Effector CD8-positive, alpha-beta T cell (primary cell): ENCODE results near the gene PDZD4.

ENCODE experiments used
- DNase-seq: peaks from one replicate; lab custom pipeline; 2025; lab: John Stamatoyannopoulos, UW

The PDZD4 gene

GRCh38 chrX:153786669-153787068 lies 43.7 kb downstream of the PDZD4 start:
- no peak for DNase-seq

- DNase-seq = no peak
Measured at GRCh38 chrX:153784325-153784967, 45.9 kb downstream of the PDZD4 start.

DNA sequence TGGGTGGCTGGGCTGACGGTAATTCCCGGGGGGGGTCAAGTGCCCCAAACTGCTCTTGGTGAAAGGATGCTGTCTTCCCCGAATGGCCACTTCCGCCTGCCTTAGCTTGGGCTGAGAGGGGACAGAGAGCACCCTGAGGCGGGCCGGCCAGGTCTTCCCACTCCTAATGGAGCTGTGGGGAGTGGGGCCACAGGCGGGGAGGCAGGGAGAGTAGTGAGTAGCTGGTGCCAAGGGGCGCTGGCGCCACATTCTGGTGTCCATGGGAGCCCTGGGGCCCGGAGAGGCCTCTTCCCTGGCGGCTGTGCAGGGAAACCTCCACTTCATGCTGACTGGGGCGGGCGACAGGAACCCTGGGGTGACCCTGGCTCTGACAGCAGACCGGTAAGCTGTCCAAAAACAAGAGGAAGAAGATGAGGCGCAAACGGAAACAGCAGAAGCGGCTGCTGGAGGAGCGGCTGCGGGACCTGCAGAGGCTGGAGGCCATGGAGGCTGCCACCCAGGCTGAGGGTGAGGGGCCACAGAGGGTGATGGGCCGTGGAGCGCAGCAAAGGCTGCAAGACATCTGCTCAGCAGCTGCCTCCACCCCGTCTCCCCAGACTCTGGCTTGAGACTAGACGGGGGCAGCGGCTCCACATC lies 46.8 kb downstream of the PDZD4 start:
- no peak for DNase-seq

DNA sequence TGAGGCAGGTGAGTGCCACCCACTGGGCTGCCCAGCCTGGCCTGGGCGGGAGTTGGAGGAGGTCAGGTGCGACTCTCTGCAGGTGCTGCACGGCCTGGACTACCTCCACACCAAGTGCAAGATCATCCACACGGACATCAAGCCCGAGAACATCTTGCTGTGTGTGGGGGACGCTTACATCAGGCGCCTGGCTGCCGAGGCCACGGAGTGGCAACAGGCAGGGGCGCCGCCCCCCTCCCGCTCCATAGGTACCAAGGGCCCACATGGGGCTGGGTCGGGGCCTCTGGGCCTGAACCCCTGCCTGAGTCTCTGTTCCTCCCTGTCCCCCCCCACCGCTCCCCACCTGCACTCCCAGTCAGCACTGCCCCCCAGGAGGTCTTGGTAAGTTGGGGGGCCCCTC lies 47.5 kb downstream of the PDZD4 start:
- no peak for DNase-seq

- DNase-seq = no peak
Measured at GRCh38 chrX:153782313-153782712, 48.0 kb downstream of the PDZD4 start.

DNA sequence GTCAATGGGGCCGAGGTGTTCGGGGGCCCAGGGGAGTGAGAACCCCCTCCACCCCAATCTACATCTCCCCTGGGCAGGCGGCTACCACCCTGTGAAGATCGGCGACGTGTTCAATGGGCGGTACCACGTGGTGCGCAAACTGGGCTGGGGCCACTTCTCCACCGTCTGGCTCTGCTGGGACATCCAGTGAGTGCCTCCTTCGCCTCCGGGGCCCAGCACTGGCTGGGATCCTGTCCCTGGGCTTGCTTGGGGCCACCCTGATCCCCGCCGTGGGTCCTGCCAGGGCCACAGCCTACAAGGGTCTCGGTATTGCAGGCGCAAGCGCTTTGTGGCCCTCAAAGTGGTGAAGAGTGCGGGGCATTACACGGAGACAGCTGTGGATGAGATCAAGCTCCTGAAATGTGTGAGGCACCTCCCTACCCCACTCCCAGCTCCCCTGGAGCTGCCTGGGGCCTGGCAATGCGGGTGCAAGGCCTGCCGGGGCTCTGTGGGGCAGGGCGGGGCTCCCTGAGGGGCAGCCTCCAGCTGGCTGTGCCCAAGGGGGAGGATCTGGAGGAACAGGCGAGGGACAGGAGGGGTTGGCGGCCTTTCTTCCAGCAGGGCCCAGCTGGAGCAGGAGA lies 48.8 kb downstream of the PDZD4 start:
- no peak for DNase-seq

GRCh38 chrX:153780678-153781427 lies 49.5 kb downstream of the PDZD4 start, which contains the start of gene SRPK3:
TSS of gene SRPK3 (plus strand) at chrX:153781041. CDS start at chrX:153781087, 46 bp downstream.
- no peak for DNase-seq

- DNase-seq = no peak
Measured at GRCh38 chrX:153779891-153780677, 50.3 kb downstream of the PDZD4 start.

GRCh38 chrX:153778684-153779101 lies 51.7 kb downstream of the PDZD4 start:
- DNase-seq = no peak

- no peak for DNase-seq
Measured at GRCh38 chrX:153778181-153778580, 52.2 kb downstream of the PDZD4 start.

DNA sequence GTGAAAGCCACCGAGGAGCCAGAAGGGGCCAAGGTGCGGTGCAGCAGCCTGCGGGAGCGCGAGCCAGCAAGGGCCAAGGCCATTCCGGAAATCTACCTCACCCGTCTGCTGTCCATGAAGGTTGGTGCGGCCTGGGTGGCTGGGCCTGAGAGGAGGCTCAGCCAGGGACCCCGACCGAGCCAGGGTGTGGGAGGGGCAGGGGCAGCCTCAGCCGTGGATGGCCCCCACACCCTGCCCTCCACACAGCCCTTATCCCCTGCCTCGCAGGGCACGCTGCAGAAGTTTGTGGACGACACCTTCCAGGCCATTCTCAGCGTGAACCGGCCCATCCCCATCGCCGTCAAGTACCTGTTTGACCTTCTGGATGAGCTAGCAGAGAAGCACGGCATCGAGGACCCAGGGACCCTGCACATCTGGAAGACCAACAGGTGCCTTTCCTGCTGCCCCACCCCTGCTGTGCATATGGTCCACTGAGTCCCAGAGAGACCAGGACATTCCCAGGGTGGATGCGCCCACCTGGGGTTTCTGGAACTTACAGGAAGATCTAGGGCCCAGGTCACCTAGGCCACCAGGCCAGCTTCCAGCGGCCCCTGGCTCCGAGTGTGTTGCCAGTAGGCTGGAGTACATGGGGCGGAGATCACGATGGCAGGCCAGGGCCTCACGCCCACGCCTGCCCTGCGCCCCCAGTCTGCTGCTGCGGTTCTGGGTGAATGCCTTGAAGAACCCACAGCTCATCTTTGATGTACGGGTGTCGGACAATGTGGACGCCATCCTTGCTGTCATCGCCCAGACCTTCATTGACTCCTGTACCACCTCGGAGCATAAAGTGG lies 52.9 kb downstream of the PDZD4 start:
- DNase-seq = no peak

DNA sequence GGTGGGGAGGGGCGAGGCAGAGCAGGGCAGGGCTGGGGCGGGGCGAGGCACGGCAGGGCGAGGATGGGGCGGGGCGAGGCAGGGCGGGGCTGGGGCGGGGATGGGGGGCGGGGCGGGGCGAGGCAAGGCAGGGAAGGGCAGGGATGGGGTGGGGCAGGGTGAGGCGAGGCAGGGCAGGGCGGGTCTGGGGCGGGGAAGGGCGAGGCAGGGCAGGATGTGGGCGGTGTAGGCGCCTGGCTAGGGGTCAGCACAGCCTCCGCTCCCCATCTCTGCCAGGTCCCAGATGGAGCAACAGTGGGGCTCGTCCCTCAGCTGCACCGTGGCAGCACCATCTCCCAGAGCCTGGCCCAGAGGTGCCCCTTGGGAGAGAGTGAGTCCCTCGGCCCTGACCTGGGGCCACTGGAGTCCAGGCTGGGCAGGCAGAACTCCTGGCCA lies 53.7 kb downstream of the PDZD4 start:
- no peak for DNase-seq

GRCh38 chrX:153776120-153776599 lies 54.2 kb downstream of the PDZD4 start:
- no peak for DNase-seq

DNA sequence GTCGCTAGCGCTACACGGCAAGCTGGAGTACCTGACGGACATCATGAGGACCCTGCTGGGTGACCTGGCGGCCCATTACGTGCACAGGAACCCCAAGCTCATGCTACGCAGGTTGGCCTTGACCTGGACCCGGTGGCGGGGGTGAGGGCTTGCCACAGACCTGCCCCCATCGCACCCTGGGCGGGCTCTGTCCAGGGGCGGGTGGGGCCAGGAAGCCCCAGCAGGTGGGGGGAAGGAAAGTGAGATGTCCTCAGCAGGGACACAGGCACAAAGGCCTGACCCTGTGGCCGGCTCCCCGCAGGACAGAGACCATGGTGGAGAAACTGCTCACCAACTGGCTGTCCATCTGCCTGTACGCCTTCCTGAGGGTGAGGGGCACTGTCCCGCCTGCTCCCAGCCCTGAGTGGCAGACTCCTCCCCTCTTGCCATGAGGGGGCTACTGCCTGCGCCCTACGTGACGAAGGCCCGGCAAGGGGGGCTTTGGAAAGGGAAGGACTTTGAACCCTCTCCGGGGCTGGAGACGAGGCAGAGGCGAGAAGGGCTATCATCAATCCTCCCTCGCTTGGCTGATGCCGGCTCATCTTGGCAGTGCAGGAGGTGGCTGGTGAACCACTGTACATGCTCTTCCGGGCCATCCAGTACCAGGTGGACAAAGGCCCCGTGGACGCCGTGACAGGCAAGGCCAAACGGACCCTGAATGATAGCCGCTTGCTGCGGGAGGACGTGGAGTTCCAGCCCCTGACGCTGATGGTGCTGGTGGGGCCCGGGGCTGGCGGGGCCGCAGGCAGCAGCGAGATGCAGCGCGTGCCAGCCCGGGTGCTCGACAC lies 54.8 kb downstream of the PDZD4 start:
- DNase-seq = no peak

DNA sequence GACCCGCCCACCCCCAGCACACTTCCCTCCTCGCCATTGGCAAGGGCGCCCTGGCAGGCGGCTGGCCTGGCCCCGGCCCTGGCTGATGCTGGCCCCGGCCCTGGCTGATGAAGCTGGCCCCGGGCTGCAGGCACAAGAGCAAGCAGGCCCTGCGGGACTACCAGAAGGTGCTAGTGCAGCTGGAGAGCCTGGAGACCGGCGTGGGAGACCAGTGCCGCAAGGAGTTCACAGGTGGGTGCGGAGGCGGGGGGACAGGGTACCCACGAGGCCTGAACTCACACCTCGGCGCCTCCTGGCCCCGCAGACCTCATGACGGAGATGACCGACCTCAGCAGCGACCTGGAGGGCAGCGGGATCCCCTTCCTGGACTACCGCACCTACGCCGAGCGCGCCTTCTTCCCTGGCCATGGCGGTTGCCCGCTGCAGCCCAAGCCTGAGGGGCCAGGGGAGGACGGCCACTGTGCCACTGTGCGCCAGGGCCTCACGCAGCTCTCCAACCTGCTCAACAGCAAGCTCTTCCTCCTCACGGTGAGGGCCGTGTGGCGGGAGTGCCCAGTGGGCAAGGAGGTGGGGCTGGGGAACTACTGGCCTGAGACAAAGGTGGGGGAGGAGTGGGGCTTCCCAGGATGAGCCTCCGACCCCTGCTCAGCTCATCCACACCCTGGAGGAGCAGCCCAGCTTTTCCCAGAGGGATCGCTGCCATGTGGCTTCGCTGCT lies 55.6 kb downstream of the PDZD4 start:
- no peak for DNase-seq

GRCh38 chrX:153773741-153774575 lies 56.4 kb downstream of the PDZD4 start:
- DNase-seq = no peak

GRCh38 chrX:153773218-153773611 lies 57.1 kb downstream of the PDZD4 start:
- DNase-seq = no peak
